ENCODE data around the gene PARK7. TPM values are rescaled to one million over a fixed set of nuclear protein-coding genes. Genes with fewer than 3 reads are reported as not detected.

PARK7 gene
- total RNA-seq, 6 experiments from 2014 or later, result 331 to 377 (median 362) TPM

- peaks cover 5% of the 10 kb centered on the region; the same call in 1 of the 2 replicates for H3K36me3 Mint-ChIP-seq (ENCODE audit: low read depth)
- peaks cover 42% of the 10 kb centered on the region for H3K4me1 Mint-ChIP-seq (ENCODE audit: low read depth)
- H3K27ac Mint-ChIP-seq, result peak overlapping the region; percentile 95
- no peaks in the 10 kb centered on the region for H3K27me3 Mint-ChIP-seq (ENCODE audit: insufficient read depth)
- no peak for TF ChIP-seq CTCF (IDR thresholded peaks at IDR 0.05)
- H3K4me3 Mint-ChIP-seq, result peak overlapping the region; percentile 82
- no peaks in the 10 kb centered on the region for H3K9me3 Mint-ChIP-seq
- DNase-seq, result no peak
These were observed 42.1 kb downstream of the PARK7 start for GRCh38 chr1:8003438-8004112.

- peak overlapping the region; percentile 95 for H3K27ac Mint-ChIP-seq
- peaks cover 42% of the 10 kb centered on the region for H3K4me1 Mint-ChIP-seq (ENCODE audit: low read depth)
- DNase-seq, result no peak
- peaks cover 5% of the 10 kb centered on the region; the same call in 1 of the 2 replicates for H3K36me3 Mint-ChIP-seq (ENCODE audit: low read depth)
- no peaks in the 10 kb centered on the region for H3K9me3 Mint-ChIP-seq
- peak overlapping the region; percentile 82 for H3K4me3 Mint-ChIP-seq
- no peaks in the 10 kb centered on the region for H3K27me3 Mint-ChIP-seq (ENCODE audit: insufficient read depth)
- no peak for TF ChIP-seq CTCF (IDR thresholded peaks at IDR 0.05)
These were observed 42.7 kb downstream of the PARK7 start for GRCh38 chr1:8004113-8004802.

GRCh38 chr1:8004803-8005573 is 43.5 kb downstream of the PARK7 start:
- H3K9me3 Mint-ChIP-seq, result no peaks in the 10 kb centered on the region
- H3K4me1 Mint-ChIP-seq (ENCODE audit: low read depth), result peaks cover 42% of the 10 kb centered on the region
- peaks cover 9% of the 10 kb centered on the region; the same call in 1 of the 2 replicates for H3K36me3 Mint-ChIP-seq (ENCODE audit: low read depth)
- peak; percentile 93 for DNase-seq
- TF ChIP-seq CTCF (IDR thresholded peaks at IDR 0.05), result no peak
- peak overlapping the region; percentile 95 for H3K27ac Mint-ChIP-seq
- peak overlapping the region; percentile 82 for H3K4me3 Mint-ChIP-seq
- no peaks in the 10 kb centered on the region for H3K27me3 Mint-ChIP-seq (ENCODE audit: insufficient read depth)

GRCh38 chr1:8006037-8006963 is 44.8 kb downstream of the PARK7 start:
- DNase-seq, result no peak
- Mint-ChIP-seq H3K36me3 (ENCODE audit: low read depth) (peaks cover 9% of the 10 kb centered on the region; the same call in 1 of the 2 replicates), H3K9me3 (no peaks in the 10 kb centered on the region), H3K4me1 (ENCODE audit: low read depth) (peaks cover 42% of the 10 kb centered on the region), H3K27me3 (ENCODE audit: insufficient read depth) (no peaks in the 10 kb centered on the region), H3K27ac (peak overlapping the region; percentile 95), H3K4me3 (peak overlapping the region; percentile 37; the same call in 1 of the 2 replicates)
- TF ChIP-seq CTCF (IDR thresholded peaks at IDR 0.05), result no peak

Data from HFFc6 (cell line).